Cardiac muscle cell (in vitro differentiated cells and primary cell): ENCODE data around the gene SPTSSB. TPM values are rescaled to one million over a fixed set of nuclear protein-coding genes. Genes with fewer than 3 reads are reported as not detected.

Source experiments
- DNase-seq, 2 donors: peaks; one replicate each; pipeline versions ENCODE4 v3.0.0 to v3.0.0-alpha.2; 2010 to 2017; ENCODE audit warnings: low read depth in 1 of 2, low spot score in 1 of 2
- H3K27ac ChIP-seq: fragments of 200-600 bp; sonication (generic); 2 replicates; pipeline ENCODE4 v1.5.1; 2016
- H3K27me3 ChIP-seq: fragments of 200-600 bp; sonication (generic); 2 replicates; pipeline ENCODE4 v1.6.0; 2016; ENCODE audit warnings: control low read depth
- H3K36me3 ChIP-seq: fragments of 200-600 bp; sonication (generic); 2 replicates; pipeline ENCODE4 v1.5.1; 2016; ENCODE audit warnings: control low read depth
- H3K4me1 ChIP-seq: fragments of 200-600 bp; sonication (generic); 2 replicates; pipeline ENCODE4 v1.8.1; 2017; ENCODE audit warnings: low read depth, mild to moderate bottlenecking, mixed run types
- H3K4me3 ChIP-seq: fragments of 200-600 bp; sonication (generic); 2 replicates; pipeline ENCODE4 v1.5.1; 2016; ENCODE audit warnings: mild to moderate bottlenecking
- H3K9me3 ChIP-seq: fragments of 200-600 bp; sonication (generic); 2 replicates; pipeline ENCODE4 v1.5.1; 2017; ENCODE audit warnings: low read depth, mild to moderate bottlenecking, control low read depth
- polyA plus RNA-seq: library from polyadenylated mRNA; unstranded; fragments of >200 nt; fragmentation: Nextera tagmentation; extraction: Ambion mirVana; gene quantifications from 2 replicates; pipeline ENCODE4 v1.2.1, GENCODE V29; 2016
- total RNA-seq: library from RNA; depleted of rRNA; stranded (reverse); fragments of >200 nt; gene quantifications from 2 replicates; pipeline ENCODE4 v1.2.3, GENCODE V29; 2016
- TF ChIP-seq, protein P1 (sequence below): IDR thresholded peaks from 2 replicates; pipeline ENCODE4 v1.5.1; 2012; ENCODE audit warnings: low read depth, mild to moderate bottlenecking, low read length

SPTSSB gene
- total and polyA plus RNA-seq, 2 experiments from 2014 or later: not detected

DNA sequence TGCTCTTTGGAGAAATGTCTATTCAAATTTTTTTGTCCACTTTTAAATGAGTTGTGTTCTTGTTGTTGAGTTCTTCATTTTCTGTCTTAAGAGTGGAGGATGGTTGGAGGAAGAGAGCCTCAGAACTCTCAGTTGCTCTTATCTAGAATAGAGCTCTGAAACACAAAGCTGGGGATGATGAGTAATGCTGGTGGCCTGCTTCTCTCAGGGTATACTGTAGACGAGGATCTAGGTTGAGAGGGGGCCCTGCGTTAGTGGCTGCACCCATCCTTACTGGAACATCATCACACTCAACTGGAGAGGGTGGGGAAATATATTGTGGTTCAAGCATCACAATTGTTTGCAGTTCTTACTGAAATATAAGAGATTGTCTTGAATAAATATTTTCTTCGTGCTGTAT, 1.8 kb downstream of the SPTSSB start:
- Histone ChIP-seq H3K4me1 (no peaks in the 10 kb centered on the region), H3K27me3 (peaks cover 48% of the 10 kb centered on the region)

GRCh38 chr3:161366094-161366493, 5.2 kb downstream of the SPTSSB start:
- H3K4me3 ChIP-seq: no peak overlapping the region

More for the DNA sequence above, 1.8 kb downstream of the SPTSSB start:
- no peak overlapping the region for H3K27ac ChIP-seq
- no peak for DNase-seq
- H3K9me3 ChIP-seq: no peaks in the 10 kb centered on the region
- TF ChIP-seq, protein P1, sequence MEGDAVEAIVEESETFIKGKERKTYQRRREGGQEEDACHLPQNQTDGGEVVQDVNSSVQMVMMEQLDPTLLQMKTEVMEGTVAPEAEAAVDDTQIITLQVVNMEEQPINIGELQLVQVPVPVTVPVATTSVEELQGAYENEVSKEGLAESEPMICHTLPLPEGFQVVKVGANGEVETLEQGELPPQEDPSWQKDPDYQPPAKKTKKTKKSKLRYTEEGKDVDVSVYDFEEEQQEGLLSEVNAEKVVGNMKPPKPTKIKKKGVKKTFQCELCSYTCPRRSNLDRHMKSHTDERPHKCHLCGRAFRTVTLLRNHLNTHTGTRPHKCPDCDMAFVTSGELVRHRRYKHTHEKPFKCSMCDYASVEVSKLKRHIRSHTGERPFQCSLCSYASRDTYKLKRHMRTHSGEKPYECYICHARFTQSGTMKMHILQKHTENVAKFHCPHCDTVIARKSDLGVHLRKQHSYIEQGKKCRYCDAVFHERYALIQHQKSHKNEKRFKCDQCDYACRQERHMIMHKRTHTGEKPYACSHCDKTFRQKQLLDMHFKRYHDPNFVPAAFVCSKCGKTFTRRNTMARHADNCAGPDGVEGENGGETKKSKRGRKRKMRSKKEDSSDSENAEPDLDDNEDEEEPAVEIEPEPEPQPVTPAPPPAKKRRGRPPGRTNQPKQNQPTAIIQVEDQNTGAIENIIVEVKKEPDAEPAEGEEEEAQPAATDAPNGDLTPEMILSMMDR: no peak
- H3K36me3 ChIP-seq: no peaks in the 10 kb centered on the region
- no peak overlapping the region for H3K4me3 ChIP-seq

GRCh38 chr3:161358488-161358887, 12.8 kb downstream of the SPTSSB start:
- H3K4me1 ChIP-seq: no peaks in the 10 kb centered on the region
- DNase-seq: no peak
- TF ChIP-seq, protein P1: no peak
- H3K27me3 ChIP-seq: no peaks in the 10 kb centered on the region
- no peak overlapping the region for H3K4me3 ChIP-seq
- H3K9me3 ChIP-seq: no peaks in the 10 kb centered on the region
- no peak overlapping the region for H3K27ac ChIP-seq
- no peaks in the 10 kb centered on the region for H3K36me3 ChIP-seq

More at GRCh38 chr3:161366094-161366493, 5.2 kb downstream of the SPTSSB start:
- TF ChIP-seq, protein P1: no peak
- DNase-seq: no peak
- Histone ChIP-seq H3K27ac (no peak overlapping the region), H3K36me3 (no peaks in the 10 kb centered on the region), H3K9me3 (no peaks in the 10 kb centered on the region), H3K27me3 (peaks cover 14% of the 10 kb centered on the region), H3K4me1 (no peaks in the 10 kb centered on the region)

GRCh38 chr3:161356287-161356686, 15.0 kb downstream of the SPTSSB start:
- Histone ChIP-seq H3K4me1 (no peaks in the 10 kb centered on the region), H3K9me3 (no peaks in the 10 kb centered on the region), H3K4me3 (no peak overlapping the region), H3K27me3 (no peaks in the 10 kb centered on the region), H3K36me3 (no peaks in the 10 kb centered on the region), H3K27ac (no peak overlapping the region)
- DNase-seq: no peak
- TF ChIP-seq, protein P1: no peak

GRCh38 chr3:161355508-161355907, 15.8 kb downstream of the SPTSSB start:
- TF ChIP-seq, protein P1: no peak
- no peak for DNase-seq
- Histone ChIP-seq H3K4me1 (no peaks in the 10 kb centered on the region), H3K4me3 (no peak overlapping the region), H3K36me3 (no peaks in the 10 kb centered on the region), H3K9me3 (no peaks in the 10 kb centered on the region), H3K27me3 (no peaks in the 10 kb centered on the region), H3K27ac (no peak overlapping the region)

DNA sequence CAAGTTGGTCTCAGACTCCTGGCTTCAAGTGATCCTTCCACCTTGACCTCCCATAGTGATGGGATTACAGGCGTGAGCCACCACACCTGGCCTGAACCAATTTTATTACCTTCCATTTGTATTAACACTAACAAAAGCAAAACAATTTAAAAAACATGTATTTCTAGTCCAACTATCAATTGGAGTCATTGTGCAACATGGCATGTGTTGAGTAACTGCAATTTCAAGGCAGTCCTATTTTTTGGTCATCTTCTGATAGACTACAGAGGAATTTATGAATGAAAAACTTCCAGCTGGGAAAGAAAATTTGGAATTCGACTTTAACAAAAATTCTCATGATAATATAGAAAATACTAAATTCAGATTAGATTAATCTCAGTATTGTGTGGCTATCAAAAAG, 16.8 kb downstream of the SPTSSB start:
- H3K4me3 ChIP-seq: no peak overlapping the region
- no peaks in the 10 kb centered on the region for H3K36me3 ChIP-seq
- H3K27ac ChIP-seq: no peak overlapping the region
- no peaks in the 10 kb centered on the region for H3K9me3 ChIP-seq
- TF ChIP-seq, protein P1: no peak
- no peaks in the 10 kb centered on the region for H3K27me3 ChIP-seq
- DNase-seq: no peak
- H3K4me1 ChIP-seq: no peaks in the 10 kb centered on the region
